RKO (cell line): ENCODE measurements around the gene GMFB.
"Not testable (repeated sequence)": the region's sequence is repeated elsewhere in the genome, so short reads cannot be mapped to it uniquely, and the experiment has no call there.

Source experiments
- DNase-seq: peaks from one replicate; pipeline ENCODE4 v3.0.0-alpha.2; 2016; ENCODE audit warnings: low spot score

GMFB gene

DNA sequence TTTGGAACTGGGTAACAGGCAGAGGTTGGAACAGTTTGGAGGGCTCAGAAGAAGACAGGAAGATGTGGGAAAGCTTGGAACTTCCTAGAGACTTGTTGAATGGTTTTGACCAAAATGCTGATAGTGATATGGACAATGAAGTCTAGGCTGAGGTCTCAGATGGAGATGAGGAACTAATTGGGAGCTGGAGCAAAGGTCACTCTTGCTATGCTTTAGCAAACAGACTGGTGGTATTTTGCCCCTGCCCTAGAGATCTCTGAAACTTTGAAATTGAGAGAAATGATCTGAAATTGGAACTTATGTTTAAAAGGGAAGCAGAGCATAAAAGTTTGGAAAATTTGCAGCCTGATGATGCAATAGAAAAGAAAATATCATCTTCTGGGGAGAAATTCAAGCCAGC is 30.2 kb downstream of the GMFB start:
- not testable (repeated sequence) for DNase-seq

DNA sequence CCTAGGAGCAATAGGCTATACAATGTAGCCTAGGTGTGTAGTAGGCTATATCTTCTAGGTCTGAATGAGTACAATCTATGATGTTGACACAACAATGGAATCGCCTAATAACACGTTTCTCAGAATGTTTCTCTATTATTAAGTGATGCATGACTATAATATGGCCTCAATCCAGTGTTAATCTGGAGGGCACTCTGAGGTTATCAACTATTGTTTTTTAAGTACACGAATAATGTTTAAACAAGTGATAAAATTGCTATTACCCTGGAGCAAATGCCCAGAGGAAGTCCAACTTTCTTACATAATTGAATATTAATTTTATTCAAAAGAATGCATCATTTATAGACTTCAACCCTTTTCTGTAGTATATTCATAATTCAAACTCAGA is 31.2 kb downstream of the GMFB start:
- DNase-seq = no peak

DNA sequence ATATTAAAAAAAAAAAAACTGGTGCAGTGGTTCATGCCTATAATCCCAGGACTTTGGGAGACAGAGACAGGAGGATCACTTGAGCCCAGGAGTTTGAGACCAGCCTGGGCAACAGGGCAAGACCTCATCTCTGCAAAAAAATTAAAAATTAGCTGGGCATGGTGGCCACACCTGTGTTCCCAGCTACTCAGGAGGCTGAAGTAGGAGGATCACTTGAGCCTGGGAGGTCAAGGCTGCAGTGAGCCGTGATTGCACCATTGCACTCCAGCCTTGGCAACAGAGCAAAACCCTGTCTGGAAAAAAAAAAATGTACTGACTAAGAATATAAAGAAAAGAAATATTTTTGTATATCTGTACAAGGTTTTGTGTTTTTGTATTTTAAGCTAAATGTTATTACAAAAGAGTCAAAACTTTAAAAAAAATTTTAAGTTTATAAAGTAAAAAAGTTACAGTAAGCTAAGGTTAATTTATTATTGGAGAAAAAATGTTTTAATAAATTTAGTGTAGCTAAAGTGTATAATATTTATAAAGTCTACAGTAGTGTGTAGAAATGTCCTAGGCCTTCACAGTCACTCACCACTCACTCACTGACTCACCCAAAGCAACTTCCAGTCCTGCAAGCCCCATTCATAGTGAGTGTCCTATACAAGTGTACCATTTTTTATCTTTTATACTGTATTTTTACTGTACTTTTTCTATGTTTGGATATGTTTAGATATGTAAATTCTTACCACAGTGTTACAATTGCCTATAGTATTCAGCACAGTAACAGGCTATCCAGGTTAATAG is 31.8 kb downstream of the GMFB start:
- DNase-seq = peak; percentile 28

DNA sequence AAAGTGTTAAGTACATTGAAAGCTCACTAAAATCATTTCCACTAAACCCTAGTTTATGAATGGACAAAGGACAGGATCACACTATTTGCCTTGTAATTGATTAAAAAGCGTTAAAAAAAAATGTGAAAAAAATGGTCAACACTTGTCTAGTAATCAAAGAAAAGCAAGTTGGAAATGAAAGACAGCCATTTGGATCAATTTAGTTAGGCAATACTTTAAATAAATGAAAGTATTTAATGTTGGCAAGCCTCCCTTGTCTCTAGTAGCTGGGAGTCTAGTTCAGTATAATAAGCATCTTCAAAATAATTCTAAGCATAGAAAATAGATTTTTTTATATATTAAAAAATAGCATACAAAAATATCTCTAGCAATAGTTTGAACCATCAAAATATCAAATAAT is 33.4 kb downstream of the GMFB start:
- DNase-seq = no peak

DNA sequence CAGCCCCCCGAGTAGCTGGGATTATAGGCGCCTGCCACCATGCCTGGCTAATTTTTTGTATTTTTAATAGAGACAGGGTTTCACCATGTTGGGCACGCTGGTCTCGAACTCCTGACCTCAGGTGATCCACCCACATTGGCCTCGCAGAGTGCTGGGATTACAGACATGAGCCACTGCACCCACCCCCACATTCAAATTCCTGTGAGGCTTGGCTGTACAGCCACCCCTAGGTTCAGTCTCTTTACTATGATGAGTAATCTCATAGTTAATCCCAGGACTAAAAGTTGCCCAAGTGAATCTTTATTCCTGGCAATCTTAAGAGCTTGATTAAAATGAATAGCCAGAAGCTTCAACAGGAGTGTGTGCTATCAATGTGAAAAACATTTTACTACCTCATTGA is 34.8 kb downstream of the GMFB start:
- peak; percentile 53 for DNase-seq

DNA sequence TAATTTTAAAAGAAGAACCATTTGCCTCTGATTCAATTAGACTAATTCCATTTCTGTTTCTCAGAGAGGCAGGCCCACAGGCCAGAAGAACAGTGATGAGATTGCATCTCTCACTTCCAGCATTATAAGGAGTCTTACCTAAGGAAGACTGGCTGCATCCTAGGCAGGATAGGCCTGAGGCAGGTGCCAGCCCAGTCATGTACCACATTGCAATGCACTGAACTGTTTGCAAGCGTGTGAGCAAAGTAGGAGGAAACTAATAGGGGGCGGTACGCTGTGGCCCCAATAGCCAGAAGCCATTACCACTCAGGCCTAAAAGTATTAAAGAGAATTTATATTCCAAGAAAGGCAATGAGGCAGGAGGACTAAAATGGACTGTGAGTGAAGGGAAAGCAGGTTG is 35.5 kb downstream of the GMFB start:
- no peak for DNase-seq

DNA sequence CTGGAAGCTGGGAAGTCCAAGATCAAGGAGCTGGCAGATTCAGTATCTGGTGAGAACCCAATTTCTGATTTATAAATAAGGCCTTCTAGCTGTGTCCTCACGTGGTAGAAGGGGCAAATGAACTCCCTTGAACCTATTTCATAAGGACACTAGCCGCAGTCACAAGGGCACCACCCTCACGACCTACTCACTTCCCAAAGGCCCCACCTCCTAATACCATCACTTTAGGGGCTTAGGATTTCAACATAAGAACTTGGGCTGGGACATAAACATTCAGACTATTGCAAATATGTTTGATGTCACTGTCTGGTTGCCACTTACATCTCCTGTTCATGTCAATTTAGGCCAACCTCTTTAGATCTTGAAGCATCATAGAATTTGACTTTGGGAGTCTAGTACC is 36.8 kb downstream of the GMFB start:
- DNase-seq = no peak

DNA sequence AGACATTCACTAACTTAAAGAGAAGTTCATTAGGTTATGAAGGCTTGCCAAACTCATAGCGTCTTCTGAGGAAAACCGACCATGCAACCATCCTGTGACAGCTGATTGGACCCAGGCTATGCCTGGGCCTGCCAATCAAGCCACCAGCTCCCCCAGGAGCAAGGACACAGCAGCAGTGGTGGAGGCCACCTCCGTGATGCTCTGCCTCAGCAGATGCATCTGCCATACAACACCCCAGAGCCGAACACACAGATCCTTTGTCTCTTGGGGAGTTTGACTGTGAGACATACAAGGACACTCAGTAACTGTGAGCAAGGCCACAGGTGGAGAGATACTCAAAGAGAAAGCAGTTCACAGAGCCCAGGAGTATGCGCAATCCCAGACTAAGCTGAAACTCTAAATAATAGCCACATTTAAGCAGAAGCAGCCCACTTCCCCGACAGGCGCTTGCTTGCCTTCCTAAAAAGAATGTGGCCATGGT is 37.6 kb downstream of the GMFB start:
- no peak for DNase-seq

DNA sequence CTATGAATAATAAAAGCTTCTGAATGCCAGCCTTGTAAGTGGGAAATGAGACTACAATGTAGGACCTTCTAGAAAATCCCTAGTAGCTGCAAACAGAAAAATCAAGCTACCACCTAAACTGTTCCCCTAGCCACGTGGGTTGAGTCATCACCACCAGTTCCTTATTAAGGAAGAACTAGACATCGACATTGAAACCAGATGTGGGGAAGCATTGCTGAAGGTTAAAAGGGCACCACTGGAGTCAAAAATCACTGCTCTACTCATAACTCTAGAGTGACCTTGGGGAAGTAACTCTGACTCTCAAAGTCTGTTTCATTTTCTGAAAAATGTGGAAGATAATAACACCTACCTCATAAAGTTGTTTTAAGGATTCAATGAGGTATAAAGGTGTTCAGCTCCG is 38.2 kb downstream of the GMFB start:
- DNase-seq = no peak

DNA sequence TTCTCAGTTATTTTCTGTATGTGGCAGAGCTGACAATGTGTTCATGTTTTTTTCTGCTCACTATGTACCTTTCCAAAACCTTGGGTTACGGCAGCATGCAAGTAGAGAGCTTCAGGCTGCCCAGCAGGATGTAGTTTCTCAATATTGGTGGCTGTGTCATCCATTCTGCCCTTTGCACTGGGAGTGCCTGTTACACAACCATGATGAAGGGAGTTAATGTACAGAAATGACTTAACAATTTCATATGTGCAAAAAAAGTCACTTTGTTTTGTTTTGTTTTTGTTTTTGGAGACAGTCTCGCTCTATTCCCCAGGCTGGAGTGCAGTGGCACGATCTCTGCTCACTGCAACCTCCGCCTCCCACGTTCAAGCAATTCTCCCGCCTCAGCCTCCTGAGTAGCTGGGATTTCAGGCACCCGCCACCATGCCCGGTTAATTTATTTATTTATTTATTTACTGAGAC is 41.5 kb downstream of the GMFB start:
- no peak for DNase-seq

DNA sequence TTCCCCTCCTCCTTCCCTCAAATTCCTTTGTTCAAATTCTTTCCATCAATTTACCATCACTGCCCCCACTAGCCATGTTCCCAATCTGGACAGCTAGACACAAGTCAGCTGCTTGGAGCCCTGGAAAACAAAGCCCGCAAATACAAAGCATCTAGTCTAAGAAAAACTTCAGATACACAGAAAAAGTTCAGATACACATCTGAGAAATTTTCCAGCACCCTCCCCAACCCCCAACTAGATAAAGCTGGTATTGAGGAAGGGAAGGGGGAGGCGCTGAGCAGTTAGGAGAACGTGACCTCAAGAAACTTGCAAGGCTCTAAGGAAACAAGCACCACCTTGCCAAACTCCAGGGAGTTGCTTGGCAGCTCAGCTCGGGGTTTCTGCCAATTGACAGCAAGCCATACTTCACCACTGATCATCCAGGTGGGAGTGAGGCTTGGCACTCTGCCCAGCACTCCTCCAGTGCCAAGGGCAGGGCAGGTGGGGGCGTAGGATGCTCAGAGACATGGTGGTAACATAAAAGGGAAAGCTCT is 42.6 kb downstream of the GMFB start:
- no peak for DNase-seq

DNA sequence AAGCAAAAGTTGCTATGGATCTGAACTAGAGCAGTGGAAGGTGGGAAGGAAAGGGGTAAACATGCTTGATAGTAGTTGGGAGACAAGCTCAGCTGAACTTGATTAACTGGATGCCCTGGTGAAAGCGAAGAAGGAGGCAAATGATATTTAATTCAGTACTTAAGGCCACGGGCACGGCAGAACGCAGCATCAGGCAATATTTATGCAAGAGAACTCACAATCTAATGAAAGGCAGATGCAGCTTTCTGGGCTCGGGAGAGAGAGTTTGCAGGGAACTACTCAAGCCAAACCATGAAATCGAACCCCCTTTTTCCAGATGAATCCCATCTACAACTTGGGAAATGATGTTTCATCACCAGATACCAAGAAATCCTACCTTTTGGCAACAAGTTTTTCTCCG is 44.1 kb downstream of the GMFB start:
- no peak for DNase-seq

DNA sequence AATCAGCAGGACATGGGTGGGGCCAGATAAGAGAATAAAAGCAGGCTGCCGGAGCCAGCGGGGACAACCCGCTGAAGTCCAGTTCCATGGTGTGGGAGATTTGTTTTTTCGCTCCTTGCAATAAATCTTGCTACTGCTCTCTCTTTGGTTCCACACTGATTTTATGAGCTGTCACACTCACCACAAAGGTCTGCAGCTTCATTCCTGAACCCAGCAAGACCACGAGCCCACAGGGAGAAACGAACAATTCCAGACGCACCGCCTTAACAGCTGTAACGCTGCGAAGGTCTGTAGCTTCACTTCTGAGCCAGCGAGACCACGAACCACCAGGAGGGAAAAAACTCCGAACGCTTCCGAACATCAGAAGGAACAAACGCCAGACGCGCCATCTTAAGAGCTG is 44.8 kb downstream of the GMFB start:
- DNase-seq = no peak

DNA sequence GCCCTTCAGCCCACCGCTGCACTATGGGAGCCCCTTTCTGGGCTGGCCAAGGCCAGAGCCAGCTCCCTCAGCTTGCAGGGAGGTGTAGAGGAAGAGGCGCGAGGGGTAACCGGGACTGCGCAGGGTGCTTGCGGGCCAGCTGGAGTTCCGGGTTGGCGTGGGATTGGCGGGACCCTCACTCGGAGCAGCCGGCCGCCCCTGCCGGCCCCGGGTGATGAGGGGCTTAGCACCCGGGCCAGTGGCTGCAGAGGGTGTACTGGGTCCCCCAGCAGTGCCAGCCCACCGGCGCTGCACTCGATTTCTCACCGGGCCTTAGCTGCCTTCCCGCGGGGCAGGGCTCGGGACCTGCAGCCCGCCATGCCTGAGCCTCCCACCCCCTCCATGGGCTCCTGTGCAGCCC is 45.8 kb downstream of the GMFB start:
- DNase-seq = not testable (repeated sequence)

DNA sequence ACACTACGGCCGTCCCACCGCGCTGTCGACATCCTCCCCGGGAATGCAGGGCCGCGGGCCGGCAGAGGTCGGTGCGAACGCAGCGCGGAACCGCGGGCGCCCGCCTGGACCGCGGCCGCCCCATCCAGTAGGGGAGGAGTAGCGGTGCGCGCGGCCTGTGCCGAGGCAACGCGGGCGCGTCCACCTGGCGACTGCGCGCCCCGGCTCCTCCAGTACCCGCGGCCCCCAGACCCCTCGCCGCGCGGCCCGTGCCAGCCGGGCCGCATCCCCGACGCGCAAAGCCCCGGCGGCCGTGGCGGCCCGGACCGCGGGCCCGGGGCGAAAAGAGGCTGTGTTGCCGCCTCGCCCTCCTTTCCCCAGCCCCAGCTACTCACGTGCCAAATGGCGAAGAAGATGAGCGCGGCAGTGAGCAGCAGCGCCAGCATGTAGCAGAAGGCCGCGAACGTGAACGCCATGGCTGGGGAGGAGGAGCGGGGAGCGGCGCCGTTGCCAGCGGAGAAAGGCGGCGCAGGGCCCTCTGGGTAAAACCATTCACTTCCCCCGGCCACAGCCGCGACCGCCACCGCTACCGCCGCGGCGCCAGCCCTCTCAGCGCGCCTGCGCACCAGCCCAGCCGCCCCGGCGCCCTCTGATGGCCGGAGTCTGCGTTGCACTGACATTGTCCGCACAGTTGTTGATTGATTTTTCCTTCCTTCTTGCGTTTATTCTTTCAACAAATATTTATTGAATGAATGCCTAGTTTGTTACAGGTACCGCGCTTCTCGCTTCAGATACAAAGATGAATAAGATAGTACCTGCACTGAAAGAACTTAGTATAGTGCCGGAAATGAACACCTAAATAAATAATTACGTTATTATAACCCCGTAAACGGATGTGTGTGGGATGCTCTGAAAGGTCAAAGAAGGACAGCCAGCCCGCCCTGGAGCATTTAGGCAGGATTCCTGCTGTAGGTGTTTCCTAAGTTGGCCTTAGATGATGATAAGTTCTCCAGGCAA is 47.6 kb downstream of the GMFB start, which contains the start of gene CNIH1:
Gene CNIH1, minus strand, starts transcription at position 502 of the 996 bp plus-strand sequence. Its CDS starts 47 bp downstream, at position 455.
- DNase-seq = peak; percentile 90

DNA sequence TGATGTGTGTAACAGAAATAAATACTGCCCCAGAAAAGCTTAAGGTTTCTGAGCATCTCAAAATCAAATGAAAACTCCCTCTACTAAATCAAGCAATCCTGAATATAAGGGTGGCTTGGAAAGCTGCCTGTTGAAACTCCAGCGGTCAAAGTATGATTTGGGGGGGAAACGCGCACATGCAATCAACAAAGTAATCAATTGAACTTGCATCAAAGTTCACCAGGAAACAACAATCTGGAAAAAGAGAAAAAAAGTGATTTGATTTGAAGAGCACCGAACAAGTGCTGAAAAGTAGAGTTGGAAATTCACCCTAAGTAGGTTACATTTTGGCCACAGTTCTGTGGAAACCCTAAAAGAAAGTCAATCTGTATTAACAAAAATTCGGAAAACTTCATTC is 48.3 kb downstream of the GMFB start:
- DNase-seq = no peak

DNA sequence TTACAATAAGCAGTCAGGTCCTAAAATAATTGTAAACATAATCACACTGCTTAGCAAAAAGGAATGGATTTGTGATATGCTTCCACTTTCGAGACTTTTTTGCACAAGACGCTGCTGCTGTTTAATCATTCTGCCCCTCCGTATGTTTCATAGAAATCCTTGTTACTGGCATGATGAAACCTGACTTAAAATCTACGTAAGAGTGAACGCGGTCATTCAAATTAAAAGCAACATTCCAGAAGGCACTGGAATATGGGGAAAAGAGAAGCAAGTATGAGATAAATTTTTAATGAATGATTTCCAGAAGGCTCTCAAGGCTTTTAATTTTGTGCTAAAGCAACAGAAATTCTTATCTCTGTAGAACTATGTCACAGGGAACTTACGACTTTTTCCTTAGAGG is 48.7 kb downstream of the GMFB start:
- peak; percentile 66 for DNase-seq

DNA sequence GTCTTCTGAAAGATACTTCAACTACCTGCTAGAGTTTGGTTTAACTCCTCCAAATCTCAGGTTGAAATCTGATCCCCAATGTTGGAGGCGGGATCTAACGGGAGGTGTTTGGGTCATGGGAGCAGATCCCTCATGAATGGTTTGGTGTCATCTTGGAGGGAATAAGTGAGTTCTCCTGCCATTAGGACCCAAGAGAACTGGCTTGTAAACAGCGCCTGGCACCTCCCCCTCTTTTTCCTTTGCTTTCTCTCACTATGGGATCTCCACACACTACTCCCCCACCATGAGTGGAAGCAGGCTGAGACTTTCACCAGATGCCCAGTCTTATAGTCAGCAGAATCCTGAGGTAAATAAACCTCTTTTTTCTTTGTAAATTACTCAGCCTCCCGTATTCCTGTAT is 50.1 kb downstream of the GMFB start:
- DNase-seq = no peak

DNA sequence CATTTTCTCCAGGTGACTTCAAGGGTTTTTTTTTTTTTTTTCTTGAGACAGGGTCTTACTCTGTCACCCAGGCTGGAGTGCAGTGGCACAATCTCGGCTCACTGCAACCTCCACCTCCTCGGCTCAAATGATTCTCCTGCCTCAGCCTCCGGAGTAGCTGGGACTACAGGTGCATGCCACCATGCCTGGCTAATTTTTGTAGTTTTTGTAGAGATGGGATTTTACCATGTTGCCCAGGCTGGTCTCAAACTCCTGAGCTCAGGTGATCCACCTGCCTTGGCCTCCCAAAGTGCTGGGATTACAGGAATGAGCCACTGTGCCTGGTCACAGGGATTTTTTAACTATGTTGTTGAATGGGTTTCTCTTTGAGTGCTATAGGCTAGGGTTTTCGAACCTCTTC is 50.8 kb downstream of the GMFB start:
- DNase-seq = not testable (repeated sequence)

DNA sequence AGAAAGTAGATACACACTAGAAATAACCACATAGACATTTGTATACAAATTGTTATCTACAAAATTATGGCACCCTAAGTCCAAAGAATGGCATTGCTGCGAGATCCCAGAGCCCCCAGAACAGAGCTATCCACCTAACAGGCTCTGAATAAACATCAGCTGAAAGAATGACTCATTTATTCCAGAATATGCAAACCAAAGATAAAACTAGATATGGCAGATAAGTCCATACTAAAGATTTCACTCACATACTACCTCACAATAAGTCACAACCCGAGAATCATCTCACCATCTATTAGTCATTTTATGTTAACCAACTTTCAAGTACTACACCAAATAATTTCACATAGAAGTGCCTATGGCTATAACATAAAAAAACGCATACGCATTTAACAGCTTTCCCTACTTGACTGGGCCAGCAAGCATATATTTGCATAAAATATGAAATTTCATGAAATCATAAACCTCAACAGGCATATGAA is 53.2 kb downstream of the GMFB start:
- DNase-seq = peak; percentile 87

DNA sequence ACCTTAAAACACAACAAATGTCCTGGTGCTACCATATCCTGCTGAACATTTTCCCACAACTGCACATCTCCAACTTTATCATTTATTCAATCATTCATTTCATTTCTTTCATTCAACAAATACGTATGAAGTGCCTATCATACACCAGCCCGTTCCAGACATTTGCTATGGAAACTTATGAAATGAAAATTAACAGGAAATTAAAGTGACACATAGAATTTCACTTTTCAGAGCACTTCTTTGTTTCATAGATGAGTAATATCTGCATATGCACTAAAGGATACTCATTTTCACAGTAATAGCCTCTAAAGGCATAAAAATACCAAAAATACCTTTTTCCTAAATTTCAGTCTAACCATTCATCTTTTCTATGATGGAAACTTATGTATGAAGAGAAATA is 60.3 kb downstream of the GMFB start:
- DNase-seq = no peak

DNA sequence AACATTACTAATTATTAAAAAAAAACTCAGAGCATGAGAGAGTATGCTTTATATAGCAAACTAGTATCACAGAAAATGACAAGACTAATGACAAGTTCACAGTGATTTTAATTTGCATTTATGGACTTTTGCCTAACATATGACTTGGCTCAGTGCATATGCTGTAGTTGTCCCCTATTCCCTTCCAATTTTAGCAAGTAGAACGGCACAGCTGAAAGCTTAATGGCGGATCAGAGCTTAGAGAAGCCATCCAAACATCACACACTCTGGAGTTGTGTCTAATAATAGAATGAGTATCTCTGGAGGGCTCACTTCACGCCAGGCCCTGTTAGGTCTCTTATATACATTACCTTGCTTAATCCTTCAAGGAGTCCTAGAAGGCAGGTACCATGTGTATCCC is 60.9 kb downstream of the GMFB start:
- DNase-seq = no peak
